K562 (cell line): ENCODE measurements around the gene SFXN5.

Experiments
- POLR2AphosphoS5 ChIP-seq: IDR thresholded peaks from 2 replicates; pipeline ENCODE4 v1.6.1; 2011; ENCODE audit warnings: mild to moderate bottlenecking, low read depth, low read length, moderate library complexity; ENCODE audit not compliant: control insufficient read depth, insufficient read depth
- ZBTB1 ChIP-seq: sonication (generic); formaldehyde crosslinking; IDR thresholded peaks from 2 replicates; pipeline ENCODE4 v1.8.1; 2023; ENCODE audit warnings: missing genetic modification reagents, low read depth, mild to moderate bottlenecking, borderline replicate concordance
- TF ChIP-seq, protein P1 (sequence below), 3 experiments: IDR thresholded peaks in 2 of 3; conservative IDR thresholded peaks in 1 of 3; 2 replicates each; pipeline ENCODE4 v1.5.1; 2011 to 2012; ENCODE audit warnings: low read length in 3 of 3, mild to moderate bottlenecking in 3 of 3, control low read depth in 2 of 3, improper control_type of control experiment in 1 of 3, inconsistent platforms in 1 of 3, low read depth in 1 of 3, mixed read lengths in 1 of 3, moderate library complexity in 1 of 3; ENCODE audit not compliant: insufficient read depth in 2 of 3
- TF ChIP-seq, protein P2 (sequence below): fragments of 450-650 bp; formaldehyde crosslinking; IDR thresholded peaks from 2 replicates; pipeline ENCODE4 v1.4.0; 2022; ENCODE audit warnings: missing genetic modification characterization

DNA sequence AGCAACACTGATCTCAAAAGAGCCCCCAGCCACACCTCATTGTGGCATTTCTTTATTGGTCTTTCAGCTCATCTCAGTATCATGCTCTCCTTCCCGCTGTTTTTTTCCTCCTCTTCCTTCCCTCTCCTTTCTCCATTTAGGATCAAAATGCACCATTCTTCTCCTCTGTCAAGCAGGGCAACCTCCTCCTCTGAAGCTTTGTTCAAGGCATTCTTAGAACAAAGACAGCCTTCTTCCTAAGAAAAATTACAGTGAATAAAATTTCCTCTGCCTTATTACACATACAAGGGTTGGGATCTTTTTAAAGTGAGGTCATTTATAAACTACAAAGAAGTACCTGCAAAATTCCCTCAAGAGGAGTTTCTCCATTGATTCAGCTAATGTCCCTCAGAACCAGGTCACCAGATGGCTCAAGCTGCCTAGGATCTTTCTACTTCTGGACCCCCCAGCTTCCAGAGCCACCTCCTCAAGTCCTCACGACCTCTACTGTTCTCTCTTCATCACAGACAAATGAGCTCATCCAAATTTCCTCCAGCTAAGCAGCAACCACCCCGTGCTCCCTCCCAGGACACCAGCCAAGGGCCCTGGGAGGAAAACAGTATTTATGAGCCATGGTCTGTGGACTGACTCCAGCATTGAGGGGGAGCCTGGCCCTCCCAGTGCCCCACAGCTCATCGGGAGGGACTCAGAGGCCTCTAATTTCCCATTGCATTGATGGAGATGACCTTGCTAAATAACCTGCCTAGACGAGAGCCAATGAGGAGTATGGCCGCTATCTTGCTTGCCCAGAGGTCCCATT, 18.0 kb downstream of the SFXN5 start:
- TF ChIP-seq, protein P1, sequence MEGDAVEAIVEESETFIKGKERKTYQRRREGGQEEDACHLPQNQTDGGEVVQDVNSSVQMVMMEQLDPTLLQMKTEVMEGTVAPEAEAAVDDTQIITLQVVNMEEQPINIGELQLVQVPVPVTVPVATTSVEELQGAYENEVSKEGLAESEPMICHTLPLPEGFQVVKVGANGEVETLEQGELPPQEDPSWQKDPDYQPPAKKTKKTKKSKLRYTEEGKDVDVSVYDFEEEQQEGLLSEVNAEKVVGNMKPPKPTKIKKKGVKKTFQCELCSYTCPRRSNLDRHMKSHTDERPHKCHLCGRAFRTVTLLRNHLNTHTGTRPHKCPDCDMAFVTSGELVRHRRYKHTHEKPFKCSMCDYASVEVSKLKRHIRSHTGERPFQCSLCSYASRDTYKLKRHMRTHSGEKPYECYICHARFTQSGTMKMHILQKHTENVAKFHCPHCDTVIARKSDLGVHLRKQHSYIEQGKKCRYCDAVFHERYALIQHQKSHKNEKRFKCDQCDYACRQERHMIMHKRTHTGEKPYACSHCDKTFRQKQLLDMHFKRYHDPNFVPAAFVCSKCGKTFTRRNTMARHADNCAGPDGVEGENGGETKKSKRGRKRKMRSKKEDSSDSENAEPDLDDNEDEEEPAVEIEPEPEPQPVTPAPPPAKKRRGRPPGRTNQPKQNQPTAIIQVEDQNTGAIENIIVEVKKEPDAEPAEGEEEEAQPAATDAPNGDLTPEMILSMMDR (IDR thresholded peaks at IDR 0.05 in 2 of 3, conservative IDR thresholded peaks at IDR 0.05 in 1 of 3; ENCODE audit: insufficient read depth in 2 of 3, low read depth in 1 of 3, low read length in 3 of 3): no peak
- no peak for TF ChIP-seq ZBTB1 (CRISPR knock-in tag)
- no peak for TF ChIP-seq POLR2AphosphoS5
- TF ChIP-seq, protein P2, sequence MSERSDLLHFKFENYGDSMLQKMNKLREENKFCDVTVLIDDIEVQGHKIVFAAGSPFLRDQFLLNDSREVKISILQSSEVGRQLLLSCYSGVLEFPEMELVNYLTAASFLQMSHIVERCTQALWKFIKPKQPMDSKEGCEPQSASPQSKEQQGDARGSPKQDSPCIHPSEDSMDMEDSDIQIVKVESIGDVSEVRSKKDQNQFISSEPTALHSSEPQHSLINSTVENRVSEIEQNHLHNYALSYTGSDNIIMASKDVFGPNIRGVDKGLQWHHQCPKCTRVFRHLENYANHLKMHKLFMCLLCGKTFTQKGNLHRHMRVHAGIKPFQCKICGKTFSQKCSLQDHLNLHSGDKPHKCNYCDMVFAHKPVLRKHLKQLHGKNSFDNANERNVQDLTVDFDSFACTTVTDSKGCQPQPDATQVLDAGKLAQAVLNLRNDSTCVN (CRISPR knock-in tag): no peak
